GM12878 (cell line): ENCODE data around the gene RND2.

ENCODE experiments used
- BCL11A ChIP-seq: IDR thresholded peaks from 2 replicates; pipeline ENCODE4 v1.6.1; 2011; ENCODE audit warnings: low read depth, low read length
- CTCF ChIP-seq, 3 experiments: IDR thresholded peaks in 2 of 3; conservative IDR thresholded peaks in 1 of 3; 2 replicates each; pipeline ENCODE4 v1.5.1; 2011; ENCODE audit warnings: low read depth in 3 of 3, low read length in 3 of 3, mild to moderate bottlenecking in 3 of 3, control low read depth in 2 of 3, moderate library complexity in 2 of 3, inconsistent platforms in 1 of 3, mixed read lengths in 1 of 3; ENCODE audit not compliant: control insufficient read depth in 2 of 3, insufficient read depth in 1 of 3; ENCODE audit errors: extremely low read depth in 1 of 3
- EZH2 ChIP-seq: IDR thresholded peaks from 2 replicates; pipeline ENCODE4 v1.6.1; 2012; ENCODE audit warnings: low read depth, mild to moderate bottlenecking, control low read depth, inconsistent platforms, low read length, borderline replicate concordance; ENCODE audit not compliant: control insufficient read depth
- GABPA ChIP-seq: IDR thresholded peaks from 2 replicates; pipeline ENCODE4 v1.6.1; 2014; ENCODE audit warnings: antibody characterized with exemption, low read depth, mild to moderate bottlenecking, inconsistent platforms
- MAX ChIP-seq: IDR thresholded peaks from 2 replicates; pipeline ENCODE4 v1.6.1; 2012; ENCODE audit warnings: low read depth, low read length, improper control_type of control experiment
- POLR2A ChIP-seq: IDR thresholded peaks from 2 replicates; pipeline ENCODE4 v1.6.1; 2011; ENCODE audit warnings: low read depth, mild to moderate bottlenecking, low read length
- POLR2AphosphoS5 ChIP-seq: IDR thresholded peaks from 2 replicates; pipeline ENCODE4 v1.6.1; 2011; ENCODE audit warnings: mild to moderate bottlenecking, low read length, inconsistent platforms
- RELA ChIP-seq: fragments of 450-650 bp; IDR thresholded peaks from 2 replicates; pipeline ENCODE4 v1.8.0; 2014; ENCODE audit warnings: borderline replicate concordance; ENCODE audit not compliant: partially characterized antibody
- RELB ChIP-seq: fragments of 450-650 bp; IDR thresholded peaks from 2 replicates; pipeline ENCODE4 v1.6.1; 2017; ENCODE audit warnings: low read depth, mild to moderate bottlenecking, moderate library complexity
- RFX5 ChIP-seq: IDR thresholded peaks from 2 replicates; pipeline ENCODE4 v1.6.1; 2011; ENCODE audit warnings: low read depth, low read length, improper control_type of control experiment
- TAF1 ChIP-seq: IDR thresholded peaks from 2 replicates; pipeline ENCODE4 v1.6.1; 2011; ENCODE audit warnings: mild to moderate bottlenecking, low read depth, low read length, borderline replicate concordance
- ZNF24 ChIP-seq: fragments of 450-650 bp; IDR thresholded peaks from 2 replicates; pipeline ENCODE4 v1.6.1; 2017; ENCODE audit warnings: antibody characterized with exemption, mild to moderate bottlenecking
- ZNF274 ChIP-seq: IDR thresholded peaks from one replicate; pipeline ENCODE4 v1.8.0; 2011; ENCODE audit not compliant: insufficient read length, insufficient read depth

- TF ChIP-seq BCL11A (no peak), CTCF (IDR thresholded peaks at IDR 0.05 in 2 of 3, conservative IDR thresholded peaks at IDR 0.05 in 1 of 3; ENCODE audit: control insufficient read depth in 2 of 3, extremely low read depth in 1 of 3, insufficient read depth in 1 of 3, low read depth in 3 of 3, low read length in 3 of 3) (no peak), RELB (no peak), POLR2A (no peak), MAX (no peak), POLR2AphosphoS5 (no peak), ZNF274 (no peak), RELA (no peak), GABPA (no peak), EZH2 (no peak), RFX5 (no peak), TAF1 (no peak), ZNF24 (no peak)
These were observed 49.8 kb downstream of the RND2 start for GRCh38 chr17:43074869-43075268.
